NCI-H2107 treated with DMSO at 0.1 percent for 48 hours (cell line): Measurements from ENCODE around the gene NFATC2IP.

Experiments used
- DNase-seq: peaks from one replicate; lab custom pipeline; 2025; ENCODE audit not compliant: unreplicated experiment; lab: John Stamatoyannopoulos, UW

The NFATC2IP gene

DNA sequence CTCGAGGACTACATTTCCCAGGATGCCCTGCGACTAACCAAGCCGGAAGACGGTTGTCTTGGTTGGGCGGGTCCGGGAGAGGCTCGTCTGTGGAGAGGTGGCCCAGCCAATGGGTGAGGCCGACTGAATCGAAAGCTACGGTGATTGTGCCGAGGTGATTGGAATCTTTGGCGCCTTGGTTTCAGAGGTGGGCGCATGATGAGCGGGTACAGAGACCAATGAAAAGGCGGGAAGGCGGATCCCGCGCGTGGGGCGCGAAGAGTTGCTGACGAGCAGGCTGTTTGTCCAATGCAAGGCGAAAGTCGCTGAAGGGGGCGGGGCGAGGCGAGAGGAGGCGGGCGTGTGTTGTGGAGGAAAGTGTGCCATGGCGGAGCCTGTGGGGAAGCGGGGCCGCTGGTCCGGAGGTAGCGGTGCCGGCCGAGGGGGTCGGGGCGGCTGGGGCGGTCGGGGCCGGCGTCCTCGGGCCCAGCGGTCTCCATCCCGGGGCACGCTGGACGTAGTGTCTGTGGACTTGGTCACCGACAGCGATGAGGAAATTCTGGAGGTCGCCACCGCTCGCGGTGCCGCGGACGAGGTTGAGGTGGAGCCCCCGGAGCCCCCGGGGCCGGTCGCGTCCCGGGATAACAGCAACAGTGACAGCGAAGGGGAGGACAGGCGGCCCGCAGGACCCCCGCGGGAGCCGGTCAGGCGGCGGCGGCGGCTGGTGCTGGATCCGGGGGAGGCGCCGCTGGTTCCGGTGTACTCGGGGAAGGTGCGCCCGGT lies at the start of gene NFATC2IP:
Gene NFATC2IP (plus strand): TSS at position 290 of the 762 bp plus-strand sequence. CDS start 75 bp downstream, at position 365.
- DNase-seq, result peak; percentile 98

GRCh38 chr16:28901862-28902261 lies 48.9 kb upstream of the NFATC2IP start:
- DNase-seq, result no peak

DNA sequence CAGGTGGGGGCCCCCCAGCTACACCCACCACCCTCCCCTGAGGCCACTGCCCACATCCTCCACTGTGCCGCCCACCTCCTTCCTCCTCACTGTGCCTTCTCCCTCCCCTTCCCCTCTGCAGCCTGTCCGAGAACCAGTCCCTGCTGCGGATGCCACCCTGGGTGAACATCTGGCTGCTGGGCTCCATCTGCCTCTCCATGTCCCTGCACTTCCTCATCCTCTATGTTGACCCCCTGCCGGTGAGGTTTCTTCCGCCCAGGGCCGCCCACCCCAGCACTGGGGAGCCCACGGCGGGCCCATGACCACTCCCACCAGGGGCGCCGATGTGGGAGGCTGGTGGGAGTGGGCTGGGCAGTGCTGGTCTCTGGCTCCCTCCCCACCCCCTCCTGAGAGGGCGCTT lies 47.8 kb upstream of the NFATC2IP start:
- no peak for DNase-seq

GRCh38 chr16:28903344-28904042 lies 47.2 kb upstream of the NFATC2IP start:
- no peak for DNase-seq

DNA sequence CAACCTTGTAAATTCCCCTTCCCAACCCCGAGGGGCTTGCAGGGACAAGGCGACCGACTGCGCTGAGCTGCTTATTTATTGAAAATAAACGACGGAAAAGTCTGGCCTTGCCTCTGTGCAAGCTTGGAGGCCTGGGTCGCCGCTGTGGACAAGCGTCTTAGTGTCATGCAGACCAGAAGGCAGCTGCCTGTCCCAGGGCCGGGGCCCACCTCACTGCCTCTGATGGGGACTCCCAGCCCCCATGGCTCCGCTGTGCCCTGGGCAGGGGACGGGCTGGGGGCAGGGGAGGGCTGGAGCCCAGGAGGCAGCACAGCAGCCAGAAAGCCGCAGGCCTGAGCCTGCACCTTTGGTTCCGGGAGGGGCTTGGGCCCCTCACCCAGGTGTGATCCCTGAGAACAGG lies 46.4 kb upstream of the NFATC2IP start:
- DNase-seq, result no peak

- DNase-seq, result no peak
Measured at GRCh38 chr16:28904828-28905227, 45.9 kb upstream of the NFATC2IP start.

- DNase-seq, result no peak
Measured at GRCh38 chr16:28905229-28905754, 45.4 kb upstream of the NFATC2IP start.

DNA sequence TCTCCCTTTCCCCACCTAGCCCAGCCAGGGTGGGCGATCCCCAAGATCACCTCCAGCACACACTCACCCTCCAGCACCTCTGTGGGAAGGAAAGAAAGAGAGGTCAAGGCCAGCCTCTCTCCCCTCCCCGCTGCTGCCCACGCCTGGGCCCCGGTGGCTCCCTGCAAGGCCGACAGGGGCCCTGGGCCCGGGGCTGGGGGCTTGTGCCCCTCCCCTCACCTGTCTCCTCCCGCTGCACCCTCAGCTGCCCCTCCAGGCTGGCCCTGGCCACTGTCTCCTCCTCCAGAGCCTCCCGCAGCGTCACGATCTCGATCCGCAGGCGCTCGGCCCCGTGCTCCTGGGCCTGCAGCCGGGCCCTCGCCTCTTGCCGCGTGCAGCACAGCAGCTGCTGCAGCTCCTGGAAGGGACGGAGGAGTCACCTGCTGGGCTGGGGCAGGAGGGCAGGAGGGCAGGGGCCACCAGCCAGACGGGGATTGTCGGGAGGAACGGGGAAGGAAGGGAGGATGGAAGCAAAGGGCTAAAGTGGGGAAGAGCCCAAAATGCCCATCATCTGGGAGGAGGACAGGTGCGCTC lies 44.9 kb upstream of the NFATC2IP start:
- DNase-seq, result no peak

DNA sequence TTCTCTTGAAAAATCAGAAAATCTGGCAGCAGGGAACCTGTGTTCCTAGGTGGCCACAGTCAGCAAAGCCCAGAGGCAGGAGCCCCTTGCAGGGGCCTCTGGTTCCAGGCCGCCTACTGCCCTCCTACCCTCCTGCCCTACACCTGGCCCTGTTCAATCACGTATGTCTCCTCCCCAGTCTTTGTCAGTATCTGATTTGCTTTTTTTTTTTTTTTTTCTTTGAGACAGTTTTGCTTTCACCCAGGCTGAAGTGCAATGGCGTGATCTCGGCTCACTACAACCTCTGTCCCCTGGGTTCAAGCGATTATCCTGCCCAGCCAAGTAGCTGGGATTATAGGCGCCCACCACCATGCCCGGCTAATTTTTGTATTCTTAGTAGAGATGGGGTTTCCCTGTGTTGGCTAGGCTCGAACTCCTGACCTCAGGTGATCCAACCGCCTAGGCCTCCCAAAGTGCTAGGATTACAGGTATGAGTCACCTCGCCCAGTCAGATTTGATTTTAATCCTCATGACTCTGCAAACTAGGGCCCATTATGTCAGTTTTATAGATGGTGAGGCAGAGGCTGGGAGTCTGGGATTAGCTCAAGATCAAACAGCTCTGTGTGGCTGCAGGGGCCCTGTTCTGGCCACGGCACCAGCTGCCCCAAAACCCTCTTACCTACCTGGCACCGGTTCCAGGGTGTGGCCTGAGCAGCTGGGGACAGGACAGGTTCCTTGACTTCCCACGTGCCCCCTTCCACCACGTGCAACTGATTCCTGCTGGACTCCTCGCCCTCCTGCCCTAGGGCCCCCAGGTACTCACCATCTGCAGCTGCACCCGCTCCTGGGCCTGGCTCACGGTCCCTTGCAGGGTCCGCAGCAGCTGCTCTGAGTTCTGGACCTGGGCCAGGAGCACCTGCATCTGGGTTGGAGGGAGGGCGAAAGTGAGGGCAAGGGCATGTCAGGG lies 40.4 kb upstream of the NFATC2IP start:
- no peak for DNase-seq

- DNase-seq, result no peak
Measured at GRCh38 chr16:28912558-28912957, 38.2 kb upstream of the NFATC2IP start.

- peak; percentile 84 for DNase-seq
Measured at GRCh38 chr16:28913946-28914724, 36.6 kb upstream of the NFATC2IP start.

DNA sequence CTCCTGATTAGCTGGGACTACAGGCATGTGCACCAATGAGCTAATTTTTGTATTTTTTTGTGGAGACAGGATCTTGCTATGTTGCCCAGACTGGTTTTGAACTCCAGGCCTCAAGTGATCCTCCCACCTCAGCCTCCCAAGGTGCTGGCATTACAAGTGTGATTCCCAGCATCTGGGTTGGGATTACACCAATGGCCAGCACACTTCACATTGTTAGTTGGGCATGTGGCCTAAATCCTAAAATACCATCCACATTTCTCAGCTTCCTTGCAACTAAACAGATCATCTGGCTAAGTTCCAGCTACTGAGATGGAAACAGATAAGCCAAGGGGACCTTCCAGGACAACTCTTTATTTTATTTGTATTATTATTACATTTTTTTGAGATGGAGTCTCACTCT lies 35.6 kb upstream of the NFATC2IP start:
- no peak for DNase-seq

DNA sequence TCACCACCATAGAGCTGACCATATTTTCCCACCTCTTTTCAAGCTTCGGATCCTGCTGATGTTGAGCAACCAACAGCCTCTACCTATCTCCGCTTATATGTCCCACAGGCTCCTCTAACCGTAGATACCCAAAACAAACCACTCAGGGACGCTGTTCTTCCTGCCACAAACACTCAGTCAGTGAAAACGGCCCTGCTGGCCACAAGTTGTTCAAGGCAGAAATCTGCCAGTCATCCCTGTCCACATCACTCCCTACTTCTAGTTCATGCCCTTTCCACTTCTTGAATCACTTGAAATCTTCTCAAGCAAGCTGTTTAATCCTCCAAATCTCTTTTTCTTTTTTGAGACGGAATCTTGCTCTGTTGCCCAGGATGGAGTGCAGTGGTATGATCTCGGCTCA lies 33.6 kb upstream of the NFATC2IP start:
- no peak for DNase-seq

GRCh38 chr16:28918698-28919097 lies 32.0 kb upstream of the NFATC2IP start:
- DNase-seq, result no peak

DNA sequence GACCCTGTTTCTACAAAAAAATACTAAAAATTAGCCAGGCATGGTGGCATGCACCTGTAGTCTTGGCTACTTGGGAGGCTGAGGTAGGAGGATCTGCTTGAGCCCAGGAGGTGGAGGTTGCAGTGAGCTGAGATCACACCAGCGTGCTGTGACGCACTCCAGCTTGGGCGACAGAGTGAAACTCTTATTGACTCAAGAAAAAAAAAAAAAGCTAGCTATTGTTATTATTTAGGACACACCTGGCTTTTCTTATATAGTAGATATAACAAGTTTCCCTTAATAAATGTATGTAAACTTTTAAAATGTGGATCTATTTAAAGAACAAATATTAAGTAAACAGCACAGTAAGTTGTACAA lies 27.5 kb upstream of the NFATC2IP start:
- DNase-seq, result no peak

DNA sequence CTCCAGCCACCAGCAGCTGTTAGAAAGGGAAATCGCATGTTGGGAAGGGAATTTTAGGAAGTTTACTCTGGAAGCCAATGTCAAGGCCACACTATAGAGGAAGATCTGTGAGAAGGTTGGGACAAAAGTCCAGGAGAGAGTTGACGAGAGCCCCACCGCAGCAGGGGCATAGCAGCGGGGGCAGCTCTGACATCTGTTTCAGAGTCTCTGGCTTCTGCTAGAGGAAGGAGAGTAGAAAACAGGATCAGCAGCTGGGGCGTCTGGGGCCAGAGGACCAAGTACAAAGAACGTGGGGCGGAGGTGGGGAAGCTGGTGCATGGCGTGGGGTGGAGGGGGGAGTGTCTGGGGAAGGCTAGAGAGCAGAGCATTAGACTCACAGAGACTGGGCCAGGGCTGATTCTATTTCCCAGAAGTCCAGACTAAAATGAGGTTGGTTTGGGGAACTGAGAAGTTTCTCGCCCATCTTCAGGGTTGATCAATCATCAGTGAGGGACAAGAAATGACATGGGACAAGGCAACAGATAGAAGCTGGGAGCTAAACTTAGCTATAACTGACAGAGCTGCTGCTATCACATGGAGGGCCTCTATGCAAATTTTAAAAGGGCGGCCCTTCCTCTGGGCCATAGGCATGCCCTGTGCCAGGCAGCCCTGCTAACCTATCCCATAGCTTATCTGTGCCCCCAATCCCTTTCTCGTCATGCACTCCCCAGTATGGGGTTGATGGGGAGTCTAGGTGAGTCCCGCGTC lies 26.9 kb upstream of the NFATC2IP start:
- no peak for DNase-seq

- DNase-seq, result no peak
Measured at GRCh38 chr16:28924399-28924761, 26.4 kb upstream of the NFATC2IP start.

GRCh38 chr16:28924762-28925385 lies 25.9 kb upstream of the NFATC2IP start, which contains the start of gene RABEP2:
Gene RABEP2, minus strand, starts transcription at chr16:28925238. Its CDS starts 75 bp downstream, at chr16:28925163.
- DNase-seq, result peak; percentile 91
